Astrocyte (in vitro differentiated cells and primary cell): ENCODE measurements around the gene SLC2A8. TPM values are rescaled to one million over a fixed set of nuclear protein-coding genes. Genes with fewer than 3 reads are reported as not detected.

ENCODE experiments used
- DNase-seq: peaks from one replicate; pipeline ENCODE4 v3.0.0-alpha.2; 2010; ENCODE audit warnings: low read depth
- FAIRE-seq: peaks from 2 replicates; lab custom pipeline; 2011; peaks lifted over from hg19 to GRCh38; lab: Jason Lieb, UNC
- H2AFZ ChIP-seq: 2 replicates; pipeline ENCODE4 v1.6.0; 2012; ENCODE audit warnings: low read depth, low read length, inconsistent platforms
- H3K27ac ChIP-seq: 2 replicates; pipeline ENCODE4 v1.5.1; 2011; ENCODE audit warnings: low read depth, low read length, inconsistent platforms
- H3K27me3 ChIP-seq: 2 replicates; pipeline ENCODE4 v1.6.0; 2011; ENCODE audit warnings: low read length, inconsistent platforms; ENCODE audit not compliant: insufficient read depth
- H3K36me3 ChIP-seq: 2 replicates; pipeline ENCODE4 v1.5.1; 2011; ENCODE audit warnings: low read length, inconsistent platforms; ENCODE audit not compliant: insufficient read depth
- H3K4me1 ChIP-seq: 2 replicates; pipeline ENCODE4 v1.5.1; 2011; ENCODE audit warnings: low read length, inconsistent platforms; ENCODE audit not compliant: insufficient read depth
- H3K4me2 ChIP-seq: 2 replicates; pipeline ENCODE4 v1.6.0; 2012; ENCODE audit warnings: low read length, inconsistent platforms
- H3K4me3 ChIP-seq: 2 replicates; pipeline ENCODE4 v1.5.1; 2011; ENCODE audit warnings: low read depth, mild to moderate bottlenecking, low read length, inconsistent platforms; ENCODE audit not compliant: insufficient read depth
- H3K79me2 ChIP-seq: 2 replicates; pipeline ENCODE4 v1.6.0; 2012; ENCODE audit warnings: mild to moderate bottlenecking, low read length, inconsistent platforms; ENCODE audit not compliant: insufficient read depth
- H3K9ac ChIP-seq: 2 replicates; pipeline ENCODE4 v1.6.0; 2012; ENCODE audit warnings: mild to moderate bottlenecking, low read length, inconsistent platforms
- H3K9me3 ChIP-seq: 2 replicates; pipeline ENCODE4 v1.5.1; 2012; ENCODE audit warnings: low read depth, mild to moderate bottlenecking, low read length, inconsistent platforms; ENCODE audit not compliant: insufficient read depth
- H4K20me1 ChIP-seq: 2 replicates; pipeline ENCODE4 v1.6.0; 2012; ENCODE audit warnings: low read length, inconsistent platforms; ENCODE audit not compliant: insufficient read depth
- H3K27ac Mint-ChIP-seq: one replicate; pipeline ENCODE4 v1.8.0; 2021; ENCODE audit warnings: mild to moderate bottlenecking, mixed read lengths; ENCODE audit not compliant: unreplicated experiment
- H3K27me3 Mint-ChIP-seq: one replicate; pipeline ENCODE4 v1.8.0; 2021; ENCODE audit warnings: low read depth, mixed read lengths; ENCODE audit not compliant: unreplicated experiment
- H3K36me3 Mint-ChIP-seq: one replicate; pipeline ENCODE4 v1.8.0; 2021; ENCODE audit warnings: low read depth, mixed read lengths; ENCODE audit not compliant: unreplicated experiment
- H3K4me1 Mint-ChIP-seq: one replicate; pipeline ENCODE4 v1.8.0; 2021; ENCODE audit warnings: low read depth, mixed read lengths; ENCODE audit not compliant: unreplicated experiment
- H3K4me3 Mint-ChIP-seq: one replicate; pipeline ENCODE4 v1.8.0; 2021; ENCODE audit warnings: mild to moderate bottlenecking, moderate library complexity, mixed read lengths; ENCODE audit not compliant: unreplicated experiment
- H3K9me3 Mint-ChIP-seq: one replicate; pipeline ENCODE4 v1.8.0; 2021; ENCODE audit warnings: mild to moderate bottlenecking, mixed read lengths; ENCODE audit not compliant: unreplicated experiment
- CTCF ChIP-seq: IDR thresholded peaks from 2 replicates; pipeline ENCODE4 v1.5.1; 2011; ENCODE audit warnings: low read depth, mild to moderate bottlenecking, inconsistent platforms, low read length, moderate library complexity; ENCODE audit not compliant: insufficient read depth
- EZH2 ChIP-seq: IDR thresholded peaks from 2 replicates; pipeline ENCODE4 v1.6.1; 2012; ENCODE audit warnings: mild to moderate bottlenecking, low read length, inconsistent platforms; ENCODE audit not compliant: insufficient read depth
- total RNA-seq: library from RNA; stranded (reverse); gene quantifications from 2 replicates; pipeline ENCODE4 v1.2.1, GENCODE V29; 2021

The SLC2A8 gene
- total RNA-seq, 1 donor from 2014 or later, result 18.8 TPM

- no peak for DNase-seq
- peak overlapping the region; percentile 89 for H3K4me3 ChIP-seq
- H3K36me3 Mint-ChIP-seq, result peaks cover 6% of the 10 kb centered on the region
- no peak for TF ChIP-seq CTCF
- TF ChIP-seq EZH2, result no peak
- H3K9me3 ChIP-seq, result no peaks in the 10 kb centered on the region
- FAIRE-seq, result no peak
- H4K20me1 ChIP-seq, result peaks cover 36% of the 10 kb centered on the region
- H3K9ac ChIP-seq, result peak overlapping the region; percentile 95
- H3K27me3 ChIP-seq, result no peaks in the 10 kb centered on the region
- H3K4me1 ChIP-seq, result peaks cover 20% of the 10 kb centered on the region
- no peaks in the 10 kb centered on the region for H3K36me3 ChIP-seq
- no peaks in the 10 kb centered on the region for H3K9me3 Mint-ChIP-seq
- peaks cover 20% of the 10 kb centered on the region for H3K4me1 Mint-ChIP-seq
- H3K79me2 ChIP-seq, result peaks cover 48% of the 10 kb centered on the region
- H3K27ac Mint-ChIP-seq, result peak overlapping the region; percentile 96
- H2AFZ ChIP-seq, result peak overlapping the region; percentile 79
- H3K4me2 ChIP-seq, result peak overlapping the region; percentile 86
- no peaks in the 10 kb centered on the region for H3K27me3 Mint-ChIP-seq
- H3K27ac ChIP-seq, result peak overlapping the region; percentile 76
- H3K4me3 Mint-ChIP-seq, result peak overlapping the region; percentile 93
Observed at GRCh38 chr9:127423476-127423933, 26.5 kb downstream of the SLC2A8 start.

GRCh38 chr9:127423934-127424675 lies 27.1 kb downstream of the SLC2A8 start, which contains the start of gene ZNF79:
TSS of gene ZNF79 (plus strand) at chr9:127424382. CDS start at chr9:127424788, 406 bp downstream.
- Mint-ChIP-seq H3K4me3 (peak within 1 kb of the TSS; percentile 93), H3K36me3 (peaks cover 6% of the 10 kb centered on the region), H3K27me3 (no peaks in the 10 kb centered on the region), H3K4me1 (peaks cover 20% of the 10 kb centered on the region), H3K9me3 (no peaks in the 10 kb centered on the region), H3K27ac (peak within 1 kb of the TSS; percentile 96)
- H3K27me3 ChIP-seq, result no peaks in the 10 kb centered on the region
- TF ChIP-seq EZH2, result no peak
- TF ChIP-seq CTCF, result no peak
- peaks cover 16% of the 10 kb centered on the region for H3K4me1 ChIP-seq
- H3K27ac ChIP-seq, result peak within 1 kb of the TSS; percentile 76
- H3K36me3 ChIP-seq, result peaks cover 5% of the 10 kb centered on the region
- peak within 1 kb of the TSS; percentile 86 for H3K4me2 ChIP-seq
- peak within 1 kb of the TSS; percentile 89 for H3K4me3 ChIP-seq
- FAIRE-seq (no peak), DNase-seq (peak; percentile 81)
- peaks cover 50% of the 10 kb centered on the region for H3K79me2 ChIP-seq
- peak within 1 kb of the TSS; percentile 95 for H3K9ac ChIP-seq
- peak within 1 kb of the TSS; percentile 79 for H2AFZ ChIP-seq
- H3K9me3 ChIP-seq, result no peaks in the 10 kb centered on the region
- H4K20me1 ChIP-seq, result peaks cover 38% of the 10 kb centered on the region

- H3K27ac Mint-ChIP-seq, result peak overlapping the region; percentile 96
- FAIRE-seq, result no peak
- H3K9me3 Mint-ChIP-seq, result no peaks in the 10 kb centered on the region
- TF ChIP-seq CTCF, result no peak
- TF ChIP-seq EZH2, result no peak
- peak overlapping the region; percentile 93 for H3K4me3 Mint-ChIP-seq
- Histone ChIP-seq H3K4me1 (peaks cover 16% of the 10 kb centered on the region), H3K79me2 (peaks cover 50% of the 10 kb centered on the region), H3K27me3 (no peaks in the 10 kb centered on the region), H4K20me1 (peaks cover 38% of the 10 kb centered on the region), H3K4me3 (peak overlapping the region; percentile 89), H3K4me2 (peak overlapping the region; percentile 86), H3K27ac (peak overlapping the region; percentile 76), H2AFZ (peak overlapping the region; percentile 79), H3K36me3 (peaks cover 7% of the 10 kb centered on the region), H3K9ac (peak overlapping the region; percentile 95), H3K9me3 (no peaks in the 10 kb centered on the region)
- no peaks in the 10 kb centered on the region for H3K27me3 Mint-ChIP-seq
- H3K36me3 Mint-ChIP-seq, result peaks cover 6% of the 10 kb centered on the region
- no peak for DNase-seq
- peaks cover 20% of the 10 kb centered on the region for H3K4me1 Mint-ChIP-seq
Observed at GRCh38 chr9:127424676-127424999, 27.7 kb downstream of the SLC2A8 start.
